B cell (primary cell): ENCODE measurements around the gene JPH3. TPM values are rescaled to one million over a fixed set of nuclear protein-coding genes. Genes with fewer than 3 reads are reported as not detected.

Experiments used
- ATAC-seq: fragments of 200-7000 bp; cut with Tn5 transposase; one replicate; pipeline ENCODE4 v1.10.0; 2021; ENCODE audit warnings: low read depth, mild to moderate bottlenecking, moderate number of reproducible peaks, moderate library complexity
- CTCF ChIA-PET: fragments of 350-600 bp; sonication (Branson Sonifier 250); formaldehyde crosslinking; loops from one replicate; lab custom pipeline; 2021; ENCODE audit warnings: antibody characterized with exemption, inconsistent platforms; lab: Charles Lee
- POLR2A ChIA-PET: fragments of 350-600 bp; sonication (Branson Sonifier 250); formaldehyde crosslinking; loops from one replicate; lab custom pipeline; 2021; ENCODE audit warnings: antibody characterized with exemption; lab: Charles Lee
- DNase-seq: peaks from one replicate; pipeline ENCODE4 v3.0.0; 2013
- H2AFZ ChIP-seq: 2 replicates; pipeline ENCODE4 v1.6.1; 2012; ENCODE audit warnings: mild to moderate bottlenecking, low read depth, low read length; ENCODE audit not compliant: insufficient read depth, poor library complexity, severe bottlenecking
- H3K27ac ChIP-seq, 2 donors: 1 replicate in 1 of 2; 2 replicates in 1 of 2; pipeline ENCODE4 v1.5.1; 2012 to 2013; ENCODE audit warnings: low read length in 2 of 2, mild to moderate bottlenecking in 2 of 2, moderate library complexity in 1 of 2
- H3K27me3 ChIP-seq, 4 experiments: fragments of 200-600 bp in 1 of 4; sonication (generic) in 1 of 4; replicated peaks in 1 of 4; 1 replicate in 2 of 4; 2 replicates in 2 of 4; pipeline versions ENCODE4 v1.6.1 to v1.7.0; 2013 to 2016; ENCODE audit warnings: low read length in 3 of 4, mild to moderate bottlenecking in 2 of 4, mixed read lengths in 1 of 4, moderate library complexity in 1 of 4; ENCODE audit not compliant: insufficient read depth in 4 of 4, control insufficient read depth in 3 of 4; ENCODE audit errors: control extremely low read depth in 1 of 4
- H3K36me3 ChIP-seq, 2 experiments: replicated peaks in 1 of 2; 1 replicate in 1 of 2; 2 replicates in 1 of 2; pipeline versions ENCODE4 v1.6.1 to v1.7.1; 2013; ENCODE audit warnings: low read length in 1 of 2; ENCODE audit not compliant: insufficient read depth in 2 of 2, control insufficient read depth in 1 of 2; ENCODE audit errors: control extremely low read depth in 1 of 2, extremely low read depth in 1 of 2
- H3K4me1 ChIP-seq, 2 donors: fragments of 200-600 bp in 1 of 2; sonication (generic) in 1 of 2; 1 replicate in 1 of 2; 2 replicates in 1 of 2; pipeline versions ENCODE4 v1.5.1 to v1.6.1; 2013 to 2017; ENCODE audit warnings: low read length in 2 of 2; ENCODE audit not compliant: control insufficient read depth in 2 of 2, insufficient read depth in 2 of 2
- H3K4me2 ChIP-seq: replicated peaks from 2 replicates; pipeline ENCODE3; 2012; ENCODE audit warnings: mild to moderate bottlenecking, low read depth, low read length; ENCODE audit not compliant: poor library complexity, severe bottlenecking
- H3K4me3 ChIP-seq, 5 experiments: fragments of 200-600 bp in 1 of 5; sonication (generic) in 1 of 5; 1 replicate in 3 of 5; 2 replicates in 2 of 5; pipeline versions ENCODE4 v1.5.1 to v1.7.0; 2011 to 2016; ENCODE audit warnings: low read length in 4 of 5, mild to moderate bottlenecking in 4 of 5, low read depth in 2 of 5, control low read depth in 1 of 5, moderate library complexity in 1 of 5; ENCODE audit not compliant: insufficient read depth in 1 of 5; ENCODE audit errors: control extremely low read depth in 1 of 5, extremely low read depth in 1 of 5
- H3K79me2 ChIP-seq: fragments of 200-600 bp; sonication (generic); one replicate; pipeline ENCODE4 v1.6.0; 2016; ENCODE audit warnings: low read length; ENCODE audit not compliant: control insufficient read depth, insufficient read depth
- H3K9ac ChIP-seq: fragments of 200-600 bp; sonication (generic); 2 replicates; pipeline ENCODE4 v1.6.1; 2017; ENCODE audit warnings: mild to moderate bottlenecking, low read length, moderate library complexity
- H3K9me3 ChIP-seq, 3 donors: one replicate each; pipeline versions ENCODE4 v1.6.1 to v1.7.1; 2013; ENCODE audit warnings: low read length in 2 of 3; ENCODE audit not compliant: control insufficient read depth in 2 of 3, insufficient read depth in 1 of 3; ENCODE audit errors: control extremely low read depth in 1 of 3
- H4K20me1 ChIP-seq: 2 replicates; pipeline ENCODE4 v1.6.0; 2012; ENCODE audit warnings: mild to moderate bottlenecking, low read length; ENCODE audit not compliant: insufficient read depth, control insufficient read depth, poor library complexity, severe bottlenecking
- H3K27ac Mint-ChIP-seq: one replicate; pipeline ENCODE4 v1.8.0; 2021; ENCODE audit warnings: mixed read lengths
- H3K27me3 Mint-ChIP-seq: one replicate; pipeline ENCODE4 v1.8.0; 2021; ENCODE audit warnings: mixed read lengths
- H3K4me1 Mint-ChIP-seq: one replicate; pipeline ENCODE4 v1.8.0; 2021; ENCODE audit warnings: mixed read lengths
- H3K4me3 Mint-ChIP-seq: one replicate; pipeline ENCODE4 v1.8.0; 2021; ENCODE audit warnings: mixed read lengths
- H3K9me3 Mint-ChIP-seq: one replicate; pipeline ENCODE4 v1.8.0; 2022; ENCODE audit warnings: mixed read lengths; ENCODE audit not compliant: insufficient read depth
- CTCF ChIP-seq: fragments of 200-600 bp; IDR thresholded peaks from one replicate; pipeline ENCODE4 v1.8.0; 2022; ENCODE audit warnings: antibody characterized with exemption, mild to moderate bottlenecking
- EZH2 ChIP-seq: IDR thresholded peaks from 2 replicates; pipeline ENCODE4 v1.6.1; 2012; ENCODE audit warnings: borderline replicate concordance, low read depth, mild to moderate bottlenecking, moderate library complexity, low read length; ENCODE audit not compliant: insufficient read depth, poor library complexity, severe bottlenecking
- WGBS: methylation state at CpG from one replicate; pipeline ENCODE4 v1.1.5; 2013; ENCODE audit warnings: missing lambda C conversion rate; ENCODE audit not compliant: insufficient coverage; 5-methylcytosine and 5-hydroxymethylcytosine counted together
- intact Hi-C: fragments of 100-400 bp; cut with micrococcal nuclease; formaldehyde crosslinking; loops from one replicate; pipeline ENCODE4 v1.10.0; 2022
- polyA plus RNA-seq: library from polyadenylated mRNA; depleted of rRNA; stranded (reverse); fragments of >200 nt; gene quantifications from 2 replicates; pipeline ENCODE4 v1.2.3, GENCODE V29; 2012
- total RNA-seq, 2 donors: library from RNA; stranded (reverse); fragments of 120-200 nt in 1 of 2; gene quantifications; 1 replicate in 1 of 2; 2 replicates in 1 of 2; pipeline versions ENCODE4 v1.2.3 to v1.2.4, GENCODE V29; 2013 to 2022

Gene JPH3
- total and polyA plus RNA-seq, 2 donors (not counting 1 experiment from before 2014, with no cell fraction given): not detected

GRCh38 chr16:87598431-87598830 is 3.9 kb upstream of the JPH3 start:
- no peak overlapping the region for H3K4me3 Mint-ChIP-seq
- no peak for ATAC-seq
- peaks cover 31% of the 10 kb centered on the region for H3K27me3 Mint-ChIP-seq
- Histone ChIP-seq H3K9me3 (peaks cover 0 to 5% (median 0%) of the 10 kb centered on the region in 3 donors), H3K36me3 (no peaks in the 10 kb centered on the region), H3K9ac (no peak overlapping the region), H4K20me1 (no peaks in the 10 kb centered on the region), H3K4me2 (no peak overlapping the region), H3K27me3 (peaks cover 0 to 34% (median 17%) of the 10 kb centered on the region in 4 experiments), H3K27ac (no peak overlapping the region), H3K4me1 (peaks cover 5 to 6% of the 10 kb centered on the region in 2 donors), H3K4me3 (no peak overlapping the region), H2AFZ (no peak overlapping the region), H3K79me2 (no peaks in the 10 kb centered on the region)
- ChIA-PET POLR2A (no interaction called here), CTCF (no interaction called here)
- intact Hi-C loops: no loop called here
- DNase-seq: no peak
- H3K27ac Mint-ChIP-seq: no peak overlapping the region
- no peak for TF ChIP-seq CTCF
- no peak for TF ChIP-seq EZH2
- H3K4me1 Mint-ChIP-seq: peaks cover 5% of the 10 kb centered on the region
- 89% methylated on average over 3 of the region's 5 CpGs for WGBS
- H3K9me3 Mint-ChIP-seq: no peaks in the 10 kb centered on the region

GRCh38 chr16:87600246-87600645 is 2.1 kb upstream of the JPH3 start:
- Histone ChIP-seq H3K4me3 (no peak overlapping the region), H3K36me3 (no peaks in the 10 kb centered on the region), H3K79me2 (no peaks in the 10 kb centered on the region), H3K4me2 (no peak overlapping the region), H2AFZ (no peak overlapping the region), H3K4me1 (peaks cover 5 to 7% of the 10 kb centered on the region in 2 donors), H3K27ac (no peak overlapping the region), H3K9ac (no peak overlapping the region), H3K9me3 (peaks cover 0 to 5% (median 0%) of the 10 kb centered on the region in 3 donors), H4K20me1 (no peaks in the 10 kb centered on the region), H3K27me3 (peaks cover 0 to 53% (median 20%) of the 10 kb centered on the region in 4 experiments)
- intact Hi-C loops: no loop called here
- Mint-ChIP-seq H3K4me3 (no peak overlapping the region), H3K4me1 (peaks cover 10% of the 10 kb centered on the region), H3K27ac (no peak overlapping the region), H3K27me3 (peaks cover 44% of the 10 kb centered on the region), H3K9me3 (no peaks in the 10 kb centered on the region)
- POLR2A ChIA-PET: no interaction called here
- ATAC-seq (no peak), DNase-seq (no peak)
- WGBS: 78% methylated on average over 5 of the region's 6 CpGs
- TF ChIP-seq EZH2: no peak
- TF ChIP-seq CTCF: no peak
- CTCF ChIA-PET: no interaction called here
